K562 (cell line): Measurements from ENCODE around the gene SH3D21. TPM values are rescaled to one million over a fixed set of nuclear protein-coding genes. Genes with fewer than 3 reads are reported as not detected.

Source experiments
- ADNP ChIP-seq: fragments of 200-800 bp; sonication (Bioruptor generic); IDR thresholded peaks from 2 replicates; pipeline ENCODE4 v1.6.1; 2016; ENCODE audit warnings: missing genetic modification characterization, missing compliant biosample characterization
- AFF1 ChIP-seq, 2 experiments: fragments of 450-650 bp; IDR thresholded peaks; 2 replicates each; pipeline ENCODE4 v1.6.1; 2018; ENCODE audit warnings: mild to moderate bottlenecking in 2 of 2, low read depth in 1 of 2; ENCODE audit not compliant: partially characterized antibody in 2 of 2
- AFF4 ChIP-seq: sonication (generic); formaldehyde crosslinking; IDR thresholded peaks from 2 replicates; pipeline ENCODE4 v1.8.0; 2023; ENCODE audit warnings: mild to moderate bottlenecking, missing genetic modification reagents
- ASH1L ChIP-seq: fragments of 450-650 bp; IDR thresholded peaks from 2 replicates; pipeline ENCODE4 v1.6.1; 2018; ENCODE audit warnings: borderline replicate concordance, mild to moderate bottlenecking, low read depth; ENCODE audit not compliant: partially characterized antibody
- BHLHE40 ChIP-seq: IDR thresholded peaks from 2 replicates; pipeline ENCODE4 v1.6.1; 2011; ENCODE audit warnings: low read length, improper control_type of control experiment
- CBX1 ChIP-seq: sonication (generic); IDR thresholded peaks from 2 replicates; pipeline ENCODE4 v1.6.1; 2016; ENCODE audit warnings: antibody characterized with exemption, low read depth, mild to moderate bottlenecking
- ESRRA ChIP-seq: fragments of 450-650 bp; IDR thresholded peaks from 2 replicates; pipeline ENCODE4 v1.6.1; 2014; ENCODE audit warnings: low read depth, mild to moderate bottlenecking, moderate library complexity, borderline replicate concordance
- GATAD2B ChIP-seq: fragments of 450-650 bp; IDR thresholded peaks from 2 replicates; pipeline ENCODE4 v1.6.1; 2017; ENCODE audit warnings: mild to moderate bottlenecking, borderline replicate concordance
- HDGF ChIP-seq: fragments of 450-650 bp; IDR thresholded peaks from 2 replicates; pipeline ENCODE4 v1.6.1; 2016
- HES1 ChIP-seq: fragments of 450-650 bp; IDR thresholded peaks from 2 replicates; pipeline ENCODE4 v1.6.1; 2016; ENCODE audit warnings: low read depth, mild to moderate bottlenecking, moderate library complexity
- TAF7 ChIP-seq: fragments of 450-650 bp; IDR thresholded peaks from 2 replicates; pipeline ENCODE4 v1.6.1; 2016; ENCODE audit warnings: missing genetic modification characterization, missing compliant biosample characterization
- TARDBP ChIP-seq: fragments of 450-650 bp; IDR thresholded peaks from 2 replicates; pipeline ENCODE4 v1.6.1; 2016
- TRIM25 ChIP-seq: fragments of 450-650 bp; IDR thresholded peaks from 2 replicates; pipeline ENCODE4 v1.7.0; 2016; ENCODE audit warnings: borderline replicate concordance
- ZNF282 ChIP-seq: sonication (generic); formaldehyde crosslinking; IDR thresholded peaks from 2 replicates; pipeline ENCODE4 v1.8.1; 2023; ENCODE audit warnings: missing genetic modification reagents
- polyA plus RNA-seq, 8 experiments: library from polyadenylated mRNA; depleted of rRNA in 4 of 8; stranded (reverse) in 5 of 8; unstranded in 3 of 8; fragments of >200 nt; fragmentation: Nextera tagmentation in 2 of 8; fragmentation: Illumina TruSeq in 1 of 8; extraction: Ambion mirVana in 2 of 8; extraction: Trizol in 1 of 8; gene quantifications; 2 replicates each; pipeline versions ENCODE4 v1.2.1 to v1.2.3, GENCODE V29; 2011 to 2014; ENCODE audit warnings: inconsistent platforms in 1 of 8, missing spikeins in 1 of 8
- total RNA-seq, 7 experiments: library from RNA; depleted of rRNA in 6 of 7; stranded (reverse); fragments of >200 nt in 6 of 7; fragmentation: Illumina TruSeq in 2 of 7; extraction: Trizol in 2 of 7; gene quantifications; 2 replicates each; pipeline versions ENCODE4 v1.2.1 to v1.2.3, GENCODE V29; 2011 to 2021; ENCODE audit warnings: low replicate concordance in 1 of 7

Gene SH3D21
- total and polyA plus RNA-seq, 9 of the 15 experiments (the other 6 are each of a cell fraction or from before 2014, with no cell fraction given): 0.01 to 4.7 (median 1.8) TPM

- peak; percentile 89; the same call in 1 of the 2 replicates for TF ChIP-seq AFF4 (CRISPR knock-in tag)
- peak; percentile 72; the same call in 1 of the 2 replicates for TF ChIP-seq ESRRA
- no peak for TF ChIP-seq ADNP (tag)
- TF ChIP-seq TAF7 (tag): no peak
- 0 out of 2 replicates have a peak, but pooled peaks have one; percentile 52 for TF ChIP-seq TARDBP
- no peak; the same call in 1 of the 2 replicates for TF ChIP-seq CBX1
- TF ChIP-seq ASH1L: no peak
- no peak; the same call in 1 of the 2 replicates for TF ChIP-seq BHLHE40
- TF ChIP-seq AFF1 (IDR thresholded peaks at IDR 0.05; ENCODE audit: low read depth in 1 of 2, partially characterized antibody in 2 of 2): no peak
- 0 out of 2 replicates have a peak, but pooled peaks have one; percentile 18 for TF ChIP-seq GATAD2B
- 0 out of 2 replicates have a peak, but pooled peaks have one; percentile 44 for TF ChIP-seq HES1
- TF ChIP-seq HDGF: peak; percentile 89
- peak; percentile 54; the same call in 1 of the 2 replicates for TF ChIP-seq ZNF282 (CRISPR knock-in tag)
- no peak for TF ChIP-seq TRIM25
Measured at GRCh38 chr1:36321119-36321951, 15.2 kb downstream of the SH3D21 start (continued).
